Amniotic stem cell (primary cell): ENCODE data around the gene HNRNPA2B1.
"Not testable (repeated sequence)": the region's sequence is repeated elsewhere in the genome, so short reads cannot be mapped to it uniquely, and the experiment has no call there.

Experiments
- DNase-seq: peaks from one replicate; lab custom pipeline; 2025; lab: John Stamatoyannopoulos, UW

HNRNPA2B1 gene

GRCh38 chr7:26185131-26185843 is 15.3 kb downstream of the HNRNPA2B1 start:
- no peak for DNase-seq

- DNase-seq: not testable (repeated sequence)
These were observed 16.1 kb downstream of the HNRNPA2B1 start for GRCh38 chr7:26184281-26185101.

- DNase-seq: no peak
These were observed 16.8 kb downstream of the HNRNPA2B1 start for GRCh38 chr7:26183545-26184280.

- DNase-seq: no peak
These were observed 17.8 kb downstream of the HNRNPA2B1 start for GRCh38 chr7:26182706-26183105.

- no peak for DNase-seq
These were observed 18.3 kb downstream of the HNRNPA2B1 start for GRCh38 chr7:26182283-26182682.

- no peak for DNase-seq
These were observed 18.9 kb downstream of the HNRNPA2B1 start for GRCh38 chr7:26181474-26182227.

GRCh38 chr7:26180792-26181198 is 19.8 kb downstream of the HNRNPA2B1 start:
- no peak for DNase-seq

- no peak for DNase-seq
These were observed 20.6 kb downstream of the HNRNPA2B1 start for GRCh38 chr7:26179826-26180497.

- no peak for DNase-seq
These were observed 21.1 kb downstream of the HNRNPA2B1 start for GRCh38 chr7:26179422-26179821.

- DNase-seq: no peak
These were observed 22.1 kb downstream of the HNRNPA2B1 start for GRCh38 chr7:26178272-26178960.

GRCh38 chr7:26177269-26177668 is 23.3 kb downstream of the HNRNPA2B1 start:
- DNase-seq: not testable (repeated sequence)

- DNase-seq: not testable (repeated sequence)
These were observed 23.9 kb downstream of the HNRNPA2B1 start for GRCh38 chr7:26176696-26177095.

GRCh38 chr7:26175903-26176302 is 24.6 kb downstream of the HNRNPA2B1 start:
- DNase-seq: not testable (repeated sequence)

GRCh38 chr7:26172048-26172447 is 28.5 kb downstream of the HNRNPA2B1 start:
- DNase-seq: no peak

- DNase-seq: no peak
These were observed 28.9 kb downstream of the HNRNPA2B1 start for GRCh38 chr7:26171601-26172000.

- DNase-seq: no peak
These were observed 29.9 kb downstream of the HNRNPA2B1 start for GRCh38 chr7:26170663-26171062.

GRCh38 chr7:26169271-26169670 is 31.3 kb downstream of the HNRNPA2B1 start:
- no peak for DNase-seq

GRCh38 chr7:26168458-26169023 is 32.0 kb downstream of the HNRNPA2B1 start:
- DNase-seq: no peak

GRCh38 chr7:26167303-26167934 is 33.1 kb downstream of the HNRNPA2B1 start:
- no peak for DNase-seq
